ENCODE measurements around the gene JARID2.

The JARID2 gene

GRCh38 chr6:15358579-15359327 is 112.9 kb downstream of the JARID2 start:
- no peak for DNase-seq (ENCODE audit: low read depth)

- no peak for DNase-seq (ENCODE audit: low read depth)
These were observed 113.5 kb downstream of the JARID2 start for GRCh38 chr6:15359335-15359862.

GRCh38 chr6:15360300-15360699 is 114.4 kb downstream of the JARID2 start:
- DNase-seq (ENCODE audit: low read depth), result no peak

- DNase-seq (ENCODE audit: low read depth), result no peak
These were observed 115.3 kb downstream of the JARID2 start for GRCh38 chr6:15361197-15361596.

- no peak for DNase-seq (ENCODE audit: low read depth)
These were observed 116.6 kb downstream of the JARID2 start for GRCh38 chr6:15362274-15363160.

GRCh38 chr6:15363164-15363522 is 117.3 kb downstream of the JARID2 start:
- DNase-seq (ENCODE audit: low read depth), result no peak

- no peak for DNase-seq (ENCODE audit: low read depth)
These were observed 117.9 kb downstream of the JARID2 start for GRCh38 chr6:15363523-15364400.

- no peak for DNase-seq (ENCODE audit: low read depth)
These were observed 118.7 kb downstream of the JARID2 start for GRCh38 chr6:15364401-15365037.

- peak; percentile 1 for DNase-seq (ENCODE audit: low read depth)
These were observed 119.4 kb downstream of the JARID2 start for GRCh38 chr6:15365273-15365687.

GRCh38 chr6:15366003-15366535 is 120.2 kb downstream of the JARID2 start:
- no peak for DNase-seq (ENCODE audit: low read depth)

- DNase-seq (ENCODE audit: low read depth), result no peak
These were observed 121.0 kb downstream of the JARID2 start for GRCh38 chr6:15366879-15367278.

GRCh38 chr6:15368186-15368585 is 122.3 kb downstream of the JARID2 start:
- no peak for DNase-seq (ENCODE audit: low read depth)

GRCh38 chr6:15368873-15369272 is 123.0 kb downstream of the JARID2 start:
- DNase-seq (ENCODE audit: low read depth), result no peak

GRCh38 chr6:15369838-15370237 is 124.0 kb downstream of the JARID2 start:
- DNase-seq (ENCODE audit: low read depth), result no peak

- no peak for DNase-seq (ENCODE audit: low read depth)
These were observed 125.1 kb downstream of the JARID2 start for GRCh38 chr6:15370733-15371671.

- no peak for DNase-seq (ENCODE audit: low read depth)
These were observed 127.1 kb downstream of the JARID2 start for GRCh38 chr6:15372932-15373331.

GRCh38 chr6:15374119-15374518 is 128.2 kb downstream of the JARID2 start:
- DNase-seq (ENCODE audit: low read depth), result no peak

- DNase-seq (ENCODE audit: low read depth), result no peak
These were observed 129.1 kb downstream of the JARID2 start for GRCh38 chr6:15375018-15375417.

- DNase-seq (ENCODE audit: low read depth), result no peak
These were observed 129.9 kb downstream of the JARID2 start for GRCh38 chr6:15375638-15376290.

All from activated T-helper 1 cell treated with Interleukin-2 at 50 U/mL for 16 hours (primary cell).